CD14-positive monocyte (primary cell): ENCODE data around the gene TRAM2. TPM values are rescaled to one million over a fixed set of nuclear protein-coding genes. Genes with fewer than 3 reads are reported as not detected.

Source experiments
- DNase-seq, 3 donors: peaks; one replicate each; pipeline ENCODE4 v3.0.0-alpha.2; 2011 to 2022
- H2AFZ ChIP-seq: 2 replicates; pipeline ENCODE4 v1.6.0; 2012; ENCODE audit warnings: mild to moderate bottlenecking, low read depth, low read length, inconsistent platforms; ENCODE audit not compliant: insufficient read depth, poor library complexity, severe bottlenecking
- H3K27ac ChIP-seq, 2 donors: 1 replicate in 1 of 2; 2 replicates in 1 of 2; pipeline ENCODE4 v1.5.1; 2012 to 2013; ENCODE audit warnings: low read length in 2 of 2, control low read depth in 1 of 2, inconsistent platforms in 1 of 2, low read depth in 1 of 2, mild to moderate bottlenecking in 1 of 2
- H3K27me3 ChIP-seq, 2 donors: one replicate each; pipeline versions ENCODE4 v1.6.0 to v1.6.1; 2011 to 2013; ENCODE audit warnings: low read length in 2 of 2; ENCODE audit not compliant: control insufficient read depth in 2 of 2, insufficient read depth in 2 of 2
- H3K36me3 ChIP-seq, 2 donors: replicated peaks in 1 of 2; 1 replicate in 1 of 2; 2 replicates in 1 of 2; pipeline versions ENCODE4 v1.5.1 to v1.6.1; 2012 to 2013; ENCODE audit warnings: low read length in 2 of 2, control low read depth in 1 of 2, inconsistent platforms in 1 of 2, mild to moderate bottlenecking in 1 of 2; ENCODE audit not compliant: insufficient read depth in 2 of 2, control insufficient read depth in 1 of 2
- H3K4me1 ChIP-seq, 2 donors: 1 replicate in 1 of 2; 2 replicates in 1 of 2; pipeline versions ENCODE4 v1.5.1 to v1.6.1; 2012 to 2013; ENCODE audit warnings: low read length in 2 of 2, control low read depth in 1 of 2, inconsistent platforms in 1 of 2, mild to moderate bottlenecking in 1 of 2, moderate library complexity in 1 of 2; ENCODE audit not compliant: insufficient read depth in 2 of 2, control insufficient read depth in 1 of 2
- H3K4me2 ChIP-seq: replicated peaks from 2 replicates; pipeline ENCODE3; 2012; ENCODE audit warnings: low read length, moderate library complexity, mild to moderate bottlenecking; ENCODE audit not compliant: poor library complexity, severe bottlenecking; ENCODE audit errors: extremely low read depth
- H3K4me3 ChIP-seq, 3 experiments: fragments of 200-600 bp in 1 of 3; sonication (generic) in 1 of 3; replicated peaks in 1 of 3; 1 replicate in 2 of 3; 2 replicates in 1 of 3; pipeline ENCODE4 v1.5.1; 2011 to 2013; ENCODE audit warnings: low read length in 3 of 3, mild to moderate bottlenecking in 3 of 3, control low read depth in 2 of 3, low read depth in 2 of 3, inconsistent platforms in 1 of 3, moderate library complexity in 1 of 3
- H3K79me2 ChIP-seq: 2 replicates; pipeline ENCODE4 v1.6.0; 2012; ENCODE audit warnings: mild to moderate bottlenecking, control low read depth, inconsistent platforms, low read length, moderate library complexity; ENCODE audit not compliant: insufficient read depth
- H3K9ac ChIP-seq: 2 replicates; pipeline ENCODE4 v1.6.0; 2017; ENCODE audit warnings: low read length, mild to moderate bottlenecking; ENCODE audit not compliant: insufficient read depth, poor library complexity, severe bottlenecking
- H3K9me3 ChIP-seq, 2 donors: replicated peaks in 1 of 2; 1 replicate in 1 of 2; 2 replicates in 1 of 2; pipeline versions ENCODE4 v1.5.1 to v1.6.1; 2012 to 2013; ENCODE audit warnings: low read length in 2 of 2, control low read depth in 1 of 2; ENCODE audit not compliant: control insufficient read depth in 1 of 2, insufficient read depth in 1 of 2
- H4K20me1 ChIP-seq: 2 replicates; pipeline ENCODE4 v1.6.0; 2012; ENCODE audit warnings: mild to moderate bottlenecking, low read length, control low read depth, moderate library complexity; ENCODE audit not compliant: insufficient read depth
- H3K27ac Mint-ChIP-seq, 7 donors: one replicate each; pipeline ENCODE4 v1.8.0; 2020; ENCODE audit warnings: mild to moderate bottlenecking in 7 of 7, mixed read lengths in 7 of 7, moderate library complexity in 6 of 7, inconsistent platforms in 2 of 7
- H3K27me3 Mint-ChIP-seq, 3 donors: one replicate each; pipeline ENCODE4 v1.8.0; 2021 to 2022; ENCODE audit warnings: low read depth in 3 of 3, mild to moderate bottlenecking in 3 of 3, mixed read lengths in 3 of 3, moderate library complexity in 3 of 3, inconsistent platforms in 1 of 3
- H3K36me3 Mint-ChIP-seq, 2 donors: one replicate each; pipeline ENCODE4 v1.8.0; 2020; ENCODE audit warnings: mixed read lengths in 2 of 2, inconsistent platforms in 1 of 2, mild to moderate bottlenecking in 1 of 2
- H3K4me1 Mint-ChIP-seq: one replicate; pipeline ENCODE4 v1.8.0; 2020; ENCODE audit warnings: mild to moderate bottlenecking, mixed read lengths
- H3K4me3 Mint-ChIP-seq, 2 donors: one replicate each; pipeline ENCODE4 v1.8.0; 2020; ENCODE audit warnings: mild to moderate bottlenecking in 2 of 2, mixed read lengths in 2 of 2, moderate library complexity in 1 of 2
- H3K9me3 Mint-ChIP-seq, 7 donors: one replicate each; pipeline ENCODE4 v1.8.0; 2020 to 2022; ENCODE audit warnings: mixed read lengths in 7 of 7, mild to moderate bottlenecking in 6 of 7, moderate library complexity in 6 of 7, inconsistent platforms in 2 of 7
- WGBS: methylation state at CpG from one replicate; pipeline ENCODE4 v1.1.5; 2013; ENCODE audit warnings: missing lambda C conversion rate; ENCODE audit not compliant: insufficient coverage; 5-methylcytosine and 5-hydroxymethylcytosine counted together
- intact Hi-C, 2 donors: fragments of 100-400 bp; cut with micrococcal nuclease; formaldehyde crosslinking; loops; one replicate each; pipeline versions ENCODE4 v1.15.0 to v1.15.1; 2023
- polyA plus RNA-seq, 3 donors: library from polyadenylated mRNA; depleted of rRNA in 1 of 3; unstranded in 2 of 3; stranded (reverse) in 1 of 3; fragments of 300-500 nt in 2 of 3; fragments of >200 nt in 1 of 3; fragmentation: Illumina TruSeq in 2 of 3; gene quantifications; 1 replicate in 2 of 3; 2 replicates in 1 of 3; pipeline ENCODE4 v1.2.3, GENCODE V29; 2012 to 2021
- TF ChIP-seq, protein P1 (sequence below): fragments of 200-600 bp; IDR thresholded peaks from one replicate; pipeline ENCODE4 v1.8.0; 2022; ENCODE audit warnings: antibody characterized with exemption, mild to moderate bottlenecking

Gene TRAM2
- polyA plus RNA-seq, 3 donors: 4.7 to 11.7 (median 5.9) TPM

DNA sequence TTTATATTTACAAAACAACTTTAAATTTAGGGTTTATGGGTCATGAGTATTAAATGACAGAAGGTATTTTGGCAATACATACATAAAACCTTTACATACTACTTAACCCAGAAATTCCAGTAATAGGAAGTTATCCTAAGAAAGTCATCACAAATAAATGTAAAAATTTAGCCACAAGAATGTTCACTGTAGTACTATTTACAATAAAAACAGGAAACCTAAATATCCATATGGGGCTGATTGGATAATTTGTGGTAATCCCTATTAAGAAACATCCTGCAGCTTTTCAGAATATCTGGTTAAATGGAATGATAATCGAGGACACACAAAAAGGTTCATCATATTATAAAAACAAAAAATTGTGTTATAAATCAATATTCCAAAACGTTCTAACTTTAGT lies 44.4 kb downstream of the TRAM2 start:
- peaks cover 13% of the 10 kb centered on the region for H4K20me1 ChIP-seq
- H3K36me3 Mint-ChIP-seq: peaks cover 31 to 56% of the 10 kb centered on the region in 2 donors
- no peak for DNase-seq
- H3K9ac ChIP-seq: no peak overlapping the region
- no peak overlapping the region for H2AFZ ChIP-seq
- H3K4me1 ChIP-seq: no peaks in the 10 kb centered on the region
- intact Hi-C loops: no loop called here
- peaks cover 4% of the 10 kb centered on the region for H3K4me1 Mint-ChIP-seq
- no peak overlapping the region for H3K4me3 ChIP-seq
- H3K9me3 Mint-ChIP-seq: no peaks in the 10 kb centered on the region
- no peak overlapping the region for H3K27ac ChIP-seq
- H3K79me2 ChIP-seq: peaks cover 13% of the 10 kb centered on the region
- peaks cover 0 to 2% (median 0%) of the 10 kb centered on the region in 3 donors for H3K27me3 Mint-ChIP-seq
- no peak overlapping the region for H3K27ac Mint-ChIP-seq
- H3K4me3 Mint-ChIP-seq: no peak overlapping the region
- H3K9me3 ChIP-seq: no peaks in the 10 kb centered on the region
- no peak overlapping the region for H3K4me2 ChIP-seq
- no peaks in the 10 kb centered on the region for H3K27me3 ChIP-seq
- WGBS: no CpG with 5 or more reads among the region's 2 CpGs
- H3K36me3 ChIP-seq: peaks cover 14 to 71% of the 10 kb centered on the region in 2 donors
- TF ChIP-seq, protein P1, sequence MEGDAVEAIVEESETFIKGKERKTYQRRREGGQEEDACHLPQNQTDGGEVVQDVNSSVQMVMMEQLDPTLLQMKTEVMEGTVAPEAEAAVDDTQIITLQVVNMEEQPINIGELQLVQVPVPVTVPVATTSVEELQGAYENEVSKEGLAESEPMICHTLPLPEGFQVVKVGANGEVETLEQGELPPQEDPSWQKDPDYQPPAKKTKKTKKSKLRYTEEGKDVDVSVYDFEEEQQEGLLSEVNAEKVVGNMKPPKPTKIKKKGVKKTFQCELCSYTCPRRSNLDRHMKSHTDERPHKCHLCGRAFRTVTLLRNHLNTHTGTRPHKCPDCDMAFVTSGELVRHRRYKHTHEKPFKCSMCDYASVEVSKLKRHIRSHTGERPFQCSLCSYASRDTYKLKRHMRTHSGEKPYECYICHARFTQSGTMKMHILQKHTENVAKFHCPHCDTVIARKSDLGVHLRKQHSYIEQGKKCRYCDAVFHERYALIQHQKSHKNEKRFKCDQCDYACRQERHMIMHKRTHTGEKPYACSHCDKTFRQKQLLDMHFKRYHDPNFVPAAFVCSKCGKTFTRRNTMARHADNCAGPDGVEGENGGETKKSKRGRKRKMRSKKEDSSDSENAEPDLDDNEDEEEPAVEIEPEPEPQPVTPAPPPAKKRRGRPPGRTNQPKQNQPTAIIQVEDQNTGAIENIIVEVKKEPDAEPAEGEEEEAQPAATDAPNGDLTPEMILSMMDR: no peak

DNA sequence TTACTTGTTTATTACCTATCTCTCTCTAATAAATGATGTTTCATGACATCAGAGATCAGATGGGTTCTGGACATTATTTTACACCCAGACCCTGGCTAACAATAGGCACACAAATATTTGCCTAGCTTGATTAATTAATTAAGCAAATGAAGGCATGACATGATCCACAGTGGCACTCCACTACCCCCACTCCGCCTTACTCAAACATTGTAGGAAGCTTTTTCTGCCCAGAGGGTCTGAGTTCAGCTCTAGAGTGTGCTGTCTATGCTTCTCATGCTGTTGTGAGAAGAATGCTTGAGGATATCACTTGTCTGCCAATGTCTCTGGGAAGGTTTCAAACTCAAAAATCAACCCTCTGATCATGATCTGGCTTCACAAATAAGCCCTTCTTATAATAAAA lies 45.0 kb downstream of the TRAM2 start:
- no peak overlapping the region for H3K9ac ChIP-seq
- H3K27ac ChIP-seq: no peak overlapping the region
- H3K27me3 ChIP-seq: no peaks in the 10 kb centered on the region
- peaks cover 7% of the 10 kb centered on the region for H3K79me2 ChIP-seq
- H3K36me3 ChIP-seq: peaks cover 14 to 71% of the 10 kb centered on the region in 2 donors
- TF ChIP-seq, protein P1: no peak
- no peak for DNase-seq
- H3K4me3 ChIP-seq: no peak overlapping the region
- no peaks in the 10 kb centered on the region for H3K4me1 ChIP-seq
- H3K27me3 Mint-ChIP-seq: peaks cover 0 to 3% (median 0%) of the 10 kb centered on the region in 3 donors
- no peak overlapping the region for H3K4me2 ChIP-seq
- peaks cover 7% of the 10 kb centered on the region for H4K20me1 ChIP-seq
- H3K36me3 Mint-ChIP-seq: peaks cover 29 to 55% of the 10 kb centered on the region in 2 donors
- intact Hi-C loops: no loop called here
- WGBS: no CpG with 5 or more reads among the region's 1 CpG
- peak overlapping the region in 1 of 7 donors; percentile 5 for H3K27ac Mint-ChIP-seq
- H2AFZ ChIP-seq: no peak overlapping the region
- H3K4me3 Mint-ChIP-seq: no peak overlapping the region
- peaks cover 1% of the 10 kb centered on the region for H3K4me1 Mint-ChIP-seq
- no peaks in the 10 kb centered on the region for H3K9me3 Mint-ChIP-seq
- no peaks in the 10 kb centered on the region for H3K9me3 ChIP-seq
